ENCODE results near the gene ENAH. TPM values are rescaled to one million over a fixed set of nuclear protein-coding genes. Genes with fewer than 3 reads are reported as not detected.

The ENAH gene
- total and polyA plus RNA-seq, 10 donors = 5.1 to 98.1 (median 44.8) TPM

DNA sequence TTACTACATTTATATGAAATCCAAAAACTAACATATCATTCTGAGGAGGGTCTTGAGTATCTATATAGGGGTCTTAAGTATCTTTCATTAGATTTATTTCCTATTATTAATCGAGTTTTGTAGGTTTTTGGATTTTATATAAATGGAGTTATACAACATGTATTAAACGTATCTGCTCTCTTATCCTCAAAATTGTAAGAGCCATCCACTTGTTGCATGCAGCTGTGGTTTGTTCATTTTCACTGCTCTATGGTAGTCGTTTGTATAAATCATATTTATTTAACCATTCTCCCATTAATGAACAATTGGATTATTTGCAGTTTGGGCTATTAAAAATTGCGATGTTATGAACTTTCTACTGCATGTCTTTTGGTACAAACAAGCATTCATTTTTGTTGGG, 97.1 kb downstream of the ENAH start:
- Histone ChIP-seq H3K9me3 (peaks cover 0 to 10% (median 7%) of the 10 kb centered on the region in 8 donors), H3K4me3 (no peak overlapping the region), H3K27ac (no peak overlapping the region), H3K27me3 (replicated peaks in 1 of 7) (no peaks in the 10 kb centered on the region), H3K4me1 (peaks cover 0 to 10% (median 0%) of the 10 kb centered on the region in 6 donors), H3K36me3 (peaks cover 0 to under 1% (median 0%) of the 10 kb centered on the region in 6 donors)
- no peak for DNase-seq
- TF ChIP-seq, protein P1, sequence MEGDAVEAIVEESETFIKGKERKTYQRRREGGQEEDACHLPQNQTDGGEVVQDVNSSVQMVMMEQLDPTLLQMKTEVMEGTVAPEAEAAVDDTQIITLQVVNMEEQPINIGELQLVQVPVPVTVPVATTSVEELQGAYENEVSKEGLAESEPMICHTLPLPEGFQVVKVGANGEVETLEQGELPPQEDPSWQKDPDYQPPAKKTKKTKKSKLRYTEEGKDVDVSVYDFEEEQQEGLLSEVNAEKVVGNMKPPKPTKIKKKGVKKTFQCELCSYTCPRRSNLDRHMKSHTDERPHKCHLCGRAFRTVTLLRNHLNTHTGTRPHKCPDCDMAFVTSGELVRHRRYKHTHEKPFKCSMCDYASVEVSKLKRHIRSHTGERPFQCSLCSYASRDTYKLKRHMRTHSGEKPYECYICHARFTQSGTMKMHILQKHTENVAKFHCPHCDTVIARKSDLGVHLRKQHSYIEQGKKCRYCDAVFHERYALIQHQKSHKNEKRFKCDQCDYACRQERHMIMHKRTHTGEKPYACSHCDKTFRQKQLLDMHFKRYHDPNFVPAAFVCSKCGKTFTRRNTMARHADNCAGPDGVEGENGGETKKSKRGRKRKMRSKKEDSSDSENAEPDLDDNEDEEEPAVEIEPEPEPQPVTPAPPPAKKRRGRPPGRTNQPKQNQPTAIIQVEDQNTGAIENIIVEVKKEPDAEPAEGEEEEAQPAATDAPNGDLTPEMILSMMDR (IDR thresholded peaks at IDR 0.05 in 8 of 11, conservative IDR thresholded peaks at IDR 0.05 in 3 of 11) = no peak
- no peak for TF ChIP-seq POLR2AphosphoS5 (IDR thresholded peaks at IDR 0.05)
- no peak for TF ChIP-seq POLR2A (IDR thresholded peaks at IDR 0.05)
- 83 to 91% (median 87%) methylated on average over 4 of the region's 4 CpGs for WGBS, 5 donors
- intact Hi-C loops (cut with DNase I; ENCODE audit: low total_unique reads) = no loop called here

DNA sequence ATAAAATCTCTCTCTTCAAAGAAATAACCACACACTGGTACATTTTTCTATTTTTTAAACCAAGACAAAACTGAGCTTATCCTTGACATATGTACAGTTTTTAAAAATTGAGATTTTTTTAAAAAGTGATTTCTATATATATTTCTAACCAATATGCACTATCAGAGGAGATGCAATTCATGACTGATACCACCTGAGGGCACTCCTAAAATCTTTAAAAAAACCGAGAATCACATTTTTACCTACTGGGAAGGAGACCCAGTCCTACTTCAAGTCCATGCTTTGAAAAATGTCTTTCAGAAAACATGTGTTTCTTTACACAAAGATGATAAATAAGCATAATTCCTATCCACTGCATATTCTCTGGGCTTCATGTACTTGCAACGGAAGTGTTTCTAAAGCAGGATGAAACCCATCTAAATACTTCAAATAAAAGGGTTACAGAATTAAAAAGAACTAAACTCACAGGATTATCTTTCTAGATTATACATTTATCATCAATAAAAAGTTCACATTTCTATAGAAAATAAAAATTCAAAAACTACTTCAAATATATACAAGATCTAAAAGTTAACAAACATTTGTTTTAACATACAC, 98.6 kb downstream of the ENAH start:
- Histone ChIP-seq H3K27ac (no peak overlapping the region), H3K36me3 (no peaks in the 10 kb centered on the region), H3K4me3 (no peak overlapping the region), H3K27me3 (replicated peaks in 1 of 7) (no peaks in the 10 kb centered on the region), H3K4me1 (peaks cover 0 to 10% (median 0%) of the 10 kb centered on the region in 6 donors), H3K9me3 (peaks cover 0 to 10% (median 7%) of the 10 kb centered on the region in 8 donors)
- DNase-seq = no peak
- TF ChIP-seq POLR2AphosphoS5 (IDR thresholded peaks at IDR 0.05) (no peak), POLR2A (IDR thresholded peaks at IDR 0.05) (no peak)
- TF ChIP-seq, protein P1 (IDR thresholded peaks at IDR 0.05 in 8 of 11, conservative IDR thresholded peaks at IDR 0.05 in 3 of 11) = peak in 10 of 11 experiments; percentile 27 to 72 (median 59)
- intact Hi-C loops (cut with DNase I; ENCODE audit: low total_unique reads) = loop anchor here (5.0 kb wide), 1 partner anchor 218 kb away; no protein-coding TSS in a partner anchor
- WGBS, 5 donors = 43 to 54% (median 49%) methylated on average over 2 of the region's 2 CpGs

DNA sequence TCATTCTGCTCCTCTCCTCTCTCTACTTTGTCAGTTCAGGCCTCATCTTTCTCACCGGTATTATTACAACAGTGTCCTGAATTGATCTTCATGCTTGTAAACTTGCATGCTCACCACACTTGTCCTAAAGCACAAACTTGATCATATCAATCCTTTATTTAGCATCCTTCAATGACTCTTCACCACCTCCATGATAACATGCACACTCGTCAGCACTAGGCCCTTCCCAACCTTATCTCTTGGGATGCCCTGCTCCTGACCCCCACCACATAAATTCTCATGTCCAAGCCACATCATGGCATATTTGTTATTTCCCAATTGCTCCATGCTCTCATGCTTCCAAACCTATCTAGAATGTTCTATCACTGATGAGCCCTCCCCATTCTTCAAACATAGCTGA, 103.1 kb downstream of the ENAH start:
- no peak for DNase-seq
- WGBS, 5 donors = 91 to 98% (median 95%) methylated on average over 2 of the region's 2 CpGs

More for the DNA sequence above, 103.1 kb downstream of the ENAH start:
- no peaks in the 10 kb centered on the region for H3K36me3 ChIP-seq
- H3K27me3 ChIP-seq (replicated peaks in 1 of 7) = no peaks in the 10 kb centered on the region
- no peaks in the 10 kb centered on the region for H3K9me3 ChIP-seq
- H3K4me3 ChIP-seq = no peak overlapping the region
- intact Hi-C loops (cut with DNase I; ENCODE audit: low total_unique reads) = loop anchor here (5.0 kb wide), 1 partner anchor 222 kb away; no protein-coding TSS in a partner anchor
- peaks cover 0 to 20% (median 0%) of the 10 kb centered on the region in 6 donors for H3K4me1 ChIP-seq
- H3K27ac ChIP-seq = no peak overlapping the region
- no peak for TF ChIP-seq POLR2AphosphoS5 (IDR thresholded peaks at IDR 0.05)
- TF ChIP-seq, protein P1 (IDR thresholded peaks at IDR 0.05 in 8 of 11, conservative IDR thresholded peaks at IDR 0.05 in 3 of 11) = no peak
- no peak for TF ChIP-seq POLR2A (IDR thresholded peaks at IDR 0.05)
